Dedifferentiated amniotic fluid mesenchymal stem cell (primary cell): ENCODE results near the gene SEPTIN12.

ENCODE experiments used
- DNase-seq: peaks from one replicate; pipeline ENCODE4 v3.0.0-alpha.2; 2016; ENCODE audit errors: extremely low spot score

The SEPTIN12 gene

GRCh38 chr16:4787627-4788482 lies at the start of gene SEPTIN12:
TSS of gene SEPTIN12 (minus strand) at chr16:4788345. CDS start at chr16:4787645, 700 bp downstream.
- DNase-seq: no peak

GRCh38 chr16:4836727-4837126 lies 48.6 kb upstream of the SEPTIN12 start:
- DNase-seq: no peak

GRCh38 chr16:4833584-4833983 lies 45.4 kb upstream of the SEPTIN12 start:
- no peak for DNase-seq

- DNase-seq: no peak
Observed at GRCh38 chr16:4832698-4833343, 44.7 kb upstream of the SEPTIN12 start.

- DNase-seq: no peak
Observed at GRCh38 chr16:4831616-4832015, 43.5 kb upstream of the SEPTIN12 start.

GRCh38 chr16:4830408-4830807 lies 42.3 kb upstream of the SEPTIN12 start:
- no peak for DNase-seq

GRCh38 chr16:4828567-4829321 lies 40.6 kb upstream of the SEPTIN12 start:
- no peak for DNase-seq

GRCh38 chr16:4826980-4827379 lies 38.8 kb upstream of the SEPTIN12 start:
- DNase-seq: no peak

GRCh38 chr16:4826526-4826925 lies 38.4 kb upstream of the SEPTIN12 start:
- no peak for DNase-seq

- no peak for DNase-seq
Observed at GRCh38 chr16:4825196-4825595, 37.1 kb upstream of the SEPTIN12 start.

- DNase-seq: no peak
Observed at GRCh38 chr16:4820652-4821051, 32.5 kb upstream of the SEPTIN12 start.

GRCh38 chr16:4814542-4815173 lies 26.5 kb upstream of the SEPTIN12 start:
- DNase-seq: no peak

GRCh38 chr16:4814046-4814445 lies 25.9 kb upstream of the SEPTIN12 start:
- DNase-seq: no peak

GRCh38 chr16:4813251-4814003 lies 25.3 kb upstream of the SEPTIN12 start:
- DNase-seq: no peak

- DNase-seq: no peak
Observed at GRCh38 chr16:4811773-4812172, 23.6 kb upstream of the SEPTIN12 start.

GRCh38 chr16:4811242-4811641 lies 23.1 kb upstream of the SEPTIN12 start:
- DNase-seq: no peak

GRCh38 chr16:4806280-4806679 lies 18.1 kb upstream of the SEPTIN12 start:
- no peak for DNase-seq

GRCh38 chr16:4805231-4805630 lies 17.1 kb upstream of the SEPTIN12 start:
- no peak for DNase-seq

GRCh38 chr16:4803898-4804762 lies 16.0 kb upstream of the SEPTIN12 start:
- no peak for DNase-seq

GRCh38 chr16:4803401-4803844 lies 15.3 kb upstream of the SEPTIN12 start:
- no peak for DNase-seq
